GM18907 (cell line): Measurements from ENCODE around the gene SLC51B.
"Not testable (repeated sequence)": the region's sequence is repeated elsewhere in the genome, so short reads cannot be mapped to it uniquely, and the experiment has no call there.

Experiments
- ATAC-seq: cut with Tn5 transposase; IDR thresholded peaks from one replicate; pipeline ENCODE4 v1.9.1; 2021; ENCODE audit warnings: mild to moderate bottlenecking, moderate library complexity; ENCODE audit not compliant: unreplicated experiment

SLC51B gene

GRCh38 chr15:65040461-65040860 lies 4.7 kb upstream of the SLC51B start:
- ATAC-seq = no peak

- ATAC-seq = no peak
Observed at GRCh38 chr15:65041787-65042186, 3.4 kb upstream of the SLC51B start.

GRCh38 chr15:65042776-65043327 lies 2.3 kb upstream of the SLC51B start:
- no peak for ATAC-seq

GRCh38 chr15:65044218-65044617 lies 969 bp upstream of the SLC51B start:
- ATAC-seq = not testable (repeated sequence)

DNA sequence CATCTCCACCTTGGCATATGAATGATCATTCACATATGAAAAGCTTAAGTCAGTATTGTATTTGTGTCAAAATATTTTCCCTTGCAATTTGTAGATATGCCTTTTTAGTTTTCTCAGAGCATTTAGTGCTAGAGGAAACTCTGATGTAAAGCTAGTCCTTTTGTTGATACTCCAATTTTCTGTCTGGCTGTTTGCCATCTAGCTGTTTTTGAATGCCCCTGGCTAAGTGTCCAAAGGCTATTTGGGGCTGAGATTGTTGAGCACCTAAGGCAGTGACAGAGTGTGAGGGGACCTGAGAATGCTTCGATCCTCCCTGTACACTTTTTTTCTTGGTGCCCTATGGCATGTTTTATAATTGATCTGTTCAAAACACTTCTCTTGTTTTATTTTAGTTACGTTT lies 3.1 kb downstream of the SLC51B start:
- no peak for ATAC-seq

- ATAC-seq = peak; percentile 91
Observed at GRCh38 chr15:65049418-65049840, 4.2 kb downstream of the SLC51B start.

DNA sequence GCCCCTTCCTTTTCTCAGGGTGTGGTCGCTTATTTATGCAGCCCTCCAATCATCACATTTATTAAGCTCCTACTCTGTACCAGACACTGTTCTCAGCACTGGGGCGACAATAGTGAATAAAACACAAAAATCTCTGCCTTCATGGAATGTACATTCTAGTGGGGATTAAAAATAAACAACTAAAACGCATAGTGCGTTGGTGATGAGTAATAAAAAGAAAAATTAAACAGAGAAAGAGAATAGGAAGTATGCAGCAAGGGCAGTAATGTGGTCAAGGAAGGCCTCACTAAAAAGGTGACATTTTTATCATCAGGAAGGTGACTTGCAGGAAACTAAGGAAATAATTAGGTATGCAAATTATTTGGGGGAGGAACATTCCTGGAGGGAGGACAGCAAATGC lies 5.1 kb downstream of the SLC51B start:
- no peak for ATAC-seq

- no peak for ATAC-seq
Observed at GRCh38 chr15:65051266-65051665, 6.1 kb downstream of the SLC51B start.

DNA sequence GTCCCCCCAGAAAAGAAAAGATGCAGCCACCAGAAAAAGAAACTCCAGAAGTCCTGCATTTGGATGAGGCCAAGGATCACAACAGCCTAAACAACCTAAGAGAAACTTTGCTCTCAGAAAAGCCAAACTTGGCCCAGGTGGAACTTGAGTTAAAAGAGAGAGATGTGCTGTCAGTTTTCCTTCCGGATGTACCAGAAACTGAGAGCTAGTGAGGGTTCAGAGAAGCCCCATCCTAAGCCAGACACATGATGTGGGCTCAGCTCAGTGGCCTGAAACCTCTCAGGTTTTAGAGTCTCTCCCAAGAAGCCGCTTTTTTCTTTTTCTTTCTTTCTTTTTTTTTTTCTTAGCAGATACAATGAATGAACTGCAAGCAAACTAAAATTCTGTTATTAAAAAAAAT lies 7.8 kb downstream of the SLC51B start:
- ATAC-seq = no peak

- ATAC-seq = peak; percentile 43
Observed at GRCh38 chr15:65054333-65055200, 9.4 kb downstream of the SLC51B start.

DNA sequence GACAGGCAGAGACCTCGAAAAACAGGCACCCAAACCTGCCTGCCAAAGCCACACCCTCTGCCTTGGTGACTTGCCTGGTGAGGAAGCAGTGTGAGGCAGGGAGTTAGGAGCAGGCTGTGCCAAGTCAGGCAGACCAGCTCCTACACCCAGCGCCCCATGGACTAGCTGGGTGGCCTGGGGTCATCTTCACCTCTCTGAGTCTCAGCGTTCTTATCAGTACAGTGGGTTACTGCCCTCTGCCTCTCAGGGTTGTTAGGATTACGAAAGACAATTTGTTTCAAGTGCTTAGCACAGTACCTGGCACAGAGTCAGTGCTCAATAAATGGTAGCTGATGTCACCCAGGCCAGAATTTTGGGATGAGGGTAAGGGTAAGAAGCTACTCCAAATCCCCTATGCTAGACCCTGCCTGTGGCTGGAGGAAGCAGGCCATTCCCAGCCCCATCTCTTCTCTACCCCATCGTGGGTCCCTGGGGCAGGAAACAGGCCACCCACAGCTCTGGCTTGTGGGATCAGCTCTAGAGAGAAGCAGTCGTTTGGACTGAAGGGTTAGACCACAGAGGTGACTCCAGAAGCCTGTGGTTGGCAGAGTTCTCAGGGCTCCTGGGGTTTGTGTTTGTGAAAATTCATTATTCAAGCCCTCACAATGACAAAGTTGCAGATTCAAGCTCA lies 10.1 kb downstream of the SLC51B start:
- ATAC-seq = no peak

DNA sequence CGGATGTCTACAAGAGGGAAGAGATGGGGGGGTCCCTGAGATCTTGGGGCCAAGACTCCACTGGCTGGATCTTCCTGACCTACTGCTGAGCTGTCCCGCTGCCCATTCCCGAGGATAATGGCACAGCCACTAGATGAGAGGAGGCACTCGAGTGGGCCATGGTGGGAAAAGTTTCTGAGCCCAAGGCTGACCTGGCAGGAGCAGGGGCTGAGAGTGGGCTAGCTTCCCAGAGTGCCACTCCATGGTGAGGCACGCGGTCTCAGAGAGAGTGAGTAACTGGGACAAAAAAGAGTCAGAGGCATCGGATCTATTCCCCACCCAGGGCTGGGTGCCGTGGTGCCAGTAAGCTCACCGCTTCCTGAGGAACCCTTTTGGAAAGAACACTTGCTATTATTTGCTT lies 10.9 kb downstream of the SLC51B start:
- no peak for ATAC-seq

DNA sequence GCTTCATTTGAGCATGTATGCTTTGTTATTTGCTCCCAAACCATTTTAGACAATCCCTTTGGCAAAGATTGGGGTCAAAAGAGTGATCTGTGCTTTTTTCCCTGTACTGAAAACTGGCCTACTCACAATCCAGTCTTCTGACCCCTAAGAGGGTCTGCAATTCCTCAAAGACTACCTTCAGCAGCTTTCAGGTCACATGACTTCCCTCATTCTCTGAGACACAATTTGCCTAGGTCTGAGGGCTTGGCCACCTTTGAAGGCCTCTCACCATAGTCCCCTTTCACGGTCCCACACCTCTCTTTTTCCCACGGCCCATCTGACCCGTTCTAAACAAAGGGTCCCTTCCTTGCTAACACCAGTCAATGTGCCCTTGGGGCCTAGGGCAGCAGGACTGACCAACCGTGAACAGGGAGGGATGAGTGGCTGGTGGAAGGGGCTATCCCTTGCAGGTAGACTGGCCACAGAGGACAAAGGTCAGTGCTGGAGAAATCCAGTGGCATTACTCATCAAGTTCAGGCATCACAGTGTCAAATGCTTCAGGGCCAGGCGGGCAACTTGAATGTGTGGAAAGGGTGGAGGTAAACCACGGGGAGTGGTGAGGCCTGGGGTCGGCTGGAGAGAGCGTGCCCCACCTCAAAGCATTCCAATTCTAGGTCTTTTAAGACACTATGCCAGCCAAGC lies 11.8 kb downstream of the SLC51B start:
- ATAC-seq = no peak

DNA sequence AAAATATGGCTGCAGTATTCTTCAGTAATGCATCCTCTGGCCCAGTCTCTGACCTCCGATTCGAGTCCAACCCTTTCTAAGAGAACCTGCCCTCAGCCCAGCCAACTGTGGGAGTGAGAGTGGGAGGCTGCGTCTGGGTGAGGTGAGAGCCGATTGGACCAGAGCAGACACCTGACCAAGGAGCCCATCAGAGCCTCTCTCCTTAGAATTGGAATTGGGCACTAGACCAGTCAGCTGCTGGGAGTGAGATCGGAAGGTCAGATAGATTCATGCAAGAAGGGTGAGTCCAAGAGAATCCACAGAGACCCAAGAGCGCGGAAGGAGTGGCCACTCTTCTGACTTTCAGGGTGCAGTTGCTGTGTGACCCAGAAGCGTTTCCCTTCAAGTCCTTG lies 12.4 kb downstream of the SLC51B start:
- ATAC-seq = no peak

DNA sequence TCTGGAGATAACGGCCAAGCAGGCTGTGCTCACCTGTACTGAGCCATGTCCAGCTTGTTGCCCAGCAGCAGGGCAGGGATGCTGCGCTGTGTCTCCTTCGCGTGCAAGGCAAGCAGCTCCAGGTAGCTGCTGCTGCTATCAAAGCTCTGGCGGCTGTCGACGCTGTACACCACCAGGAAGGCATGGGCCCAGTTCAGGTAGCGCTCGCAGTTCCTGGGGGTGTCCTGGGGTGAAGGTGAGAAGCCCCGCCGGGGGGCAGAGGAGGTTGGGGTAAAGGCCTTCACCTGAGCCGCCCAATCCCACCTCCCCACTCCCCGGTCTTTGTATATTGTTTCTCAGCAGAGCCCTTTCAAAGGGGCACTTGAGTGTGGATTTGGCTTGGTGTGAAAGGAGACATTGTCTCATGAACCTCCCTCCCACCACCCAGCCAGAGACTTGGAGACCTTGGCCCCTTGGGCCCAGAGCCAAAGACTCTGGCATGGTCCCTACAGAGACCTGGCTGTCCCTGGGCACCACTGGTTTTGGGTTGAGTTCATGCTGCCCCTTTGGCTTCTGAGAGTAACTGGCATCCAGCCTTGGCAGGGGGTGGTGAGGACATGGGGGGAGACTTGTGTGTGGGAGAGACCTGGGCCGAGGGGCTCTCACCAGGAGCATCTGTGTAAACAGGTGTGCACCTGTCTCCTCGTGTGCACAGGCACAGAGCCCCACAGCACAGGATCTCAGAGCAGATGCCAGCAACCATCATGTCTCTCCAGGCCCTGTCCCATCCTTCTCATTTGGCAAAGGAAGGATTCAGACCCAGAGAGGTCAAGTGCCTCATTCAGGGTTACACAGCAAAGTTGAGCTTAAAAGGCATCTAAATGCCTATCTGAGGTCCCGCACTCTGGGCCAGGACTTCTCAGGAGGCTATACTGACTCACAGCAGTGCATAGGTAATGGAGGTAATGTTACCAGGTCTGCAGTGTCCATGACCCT lies 13.5 kb downstream of the SLC51B start:
- ATAC-seq = no peak

DNA sequence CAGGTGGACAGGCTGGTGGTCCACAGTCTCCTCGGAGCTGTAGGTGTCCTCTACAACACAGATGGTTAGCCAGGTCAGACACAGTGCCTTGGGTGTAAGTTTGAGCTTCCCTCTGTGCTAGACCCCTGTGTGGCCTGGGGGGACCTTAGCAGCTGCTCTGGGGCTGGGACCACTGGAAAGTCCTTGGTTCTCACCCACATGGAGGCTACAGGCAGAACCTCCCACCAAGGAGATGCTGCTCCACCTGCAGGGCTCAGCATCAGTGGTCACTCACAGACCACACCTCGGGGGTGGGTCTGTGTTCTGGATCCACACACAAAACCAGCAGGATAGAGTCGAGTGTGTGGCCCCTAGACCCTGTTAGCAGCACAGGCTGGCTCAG lies 14.2 kb downstream of the SLC51B start:
- ATAC-seq = no peak

DNA sequence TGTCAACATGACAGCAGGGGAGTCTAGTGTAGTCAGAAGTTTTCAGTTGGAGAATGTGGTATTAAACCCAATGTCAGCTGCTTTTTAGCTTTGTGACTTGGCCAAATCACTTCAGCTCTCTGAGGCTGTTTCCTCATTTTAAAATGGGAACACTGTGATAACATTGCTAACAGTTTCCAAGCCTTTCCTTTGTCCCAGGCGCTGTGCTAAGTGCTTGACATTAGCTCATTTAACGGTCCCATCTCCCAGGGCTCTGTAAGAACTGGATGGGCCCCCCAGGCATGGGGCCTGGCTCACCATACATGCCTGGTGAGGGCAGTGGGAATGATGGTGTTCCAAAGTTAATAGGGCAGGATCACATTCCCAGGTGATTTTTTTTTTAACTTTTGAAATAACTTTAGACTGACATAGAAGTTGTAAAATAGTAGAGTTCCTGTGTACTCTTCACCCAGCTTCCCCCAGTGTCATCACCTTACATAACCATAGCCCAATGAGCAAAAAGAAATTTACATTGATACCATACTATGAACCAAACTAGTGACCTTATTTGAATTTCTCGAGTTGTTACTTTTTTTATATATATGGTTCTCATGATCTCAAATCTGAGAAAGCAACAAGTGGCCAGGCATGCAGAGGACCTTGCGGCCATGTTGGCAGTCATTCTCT lies 14.9 kb downstream of the SLC51B start:
- no peak for ATAC-seq

DNA sequence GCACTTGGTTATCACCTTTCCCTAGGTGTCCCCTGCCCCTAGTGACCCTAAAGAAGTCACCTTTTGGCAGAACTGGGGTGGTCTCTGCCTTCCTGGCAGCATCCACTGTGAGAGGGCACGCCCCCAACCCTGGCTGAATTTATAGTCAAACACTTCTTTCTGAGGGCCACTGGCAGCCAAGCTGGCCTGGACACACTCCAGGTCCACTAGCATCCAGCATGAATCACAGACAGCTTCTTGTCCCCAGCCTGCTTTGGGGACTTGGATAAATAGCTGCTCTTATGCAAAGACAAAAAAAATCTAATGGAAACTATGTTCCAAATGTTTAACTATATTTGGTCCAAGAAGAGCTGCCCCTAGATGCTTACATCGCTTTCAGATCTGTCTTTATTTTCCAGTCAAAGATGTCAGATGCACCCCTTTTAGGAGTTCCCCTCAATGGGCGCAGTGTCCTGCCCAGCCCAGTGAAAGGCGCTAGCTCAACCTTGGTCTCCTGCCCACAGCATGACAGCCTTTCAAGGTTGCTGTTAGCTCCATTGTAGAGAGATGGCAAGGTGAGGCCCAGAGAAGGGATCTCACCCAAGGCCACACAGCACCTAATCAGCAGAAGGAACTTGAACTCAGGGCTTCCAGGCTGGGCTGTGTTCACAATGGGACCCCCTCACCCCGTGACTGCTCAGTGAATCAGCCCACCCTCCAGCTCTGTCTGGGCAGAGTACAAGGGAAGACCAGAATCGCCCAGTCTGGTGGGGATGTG lies 15.6 kb downstream of the SLC51B start:
- ATAC-seq = no peak

DNA sequence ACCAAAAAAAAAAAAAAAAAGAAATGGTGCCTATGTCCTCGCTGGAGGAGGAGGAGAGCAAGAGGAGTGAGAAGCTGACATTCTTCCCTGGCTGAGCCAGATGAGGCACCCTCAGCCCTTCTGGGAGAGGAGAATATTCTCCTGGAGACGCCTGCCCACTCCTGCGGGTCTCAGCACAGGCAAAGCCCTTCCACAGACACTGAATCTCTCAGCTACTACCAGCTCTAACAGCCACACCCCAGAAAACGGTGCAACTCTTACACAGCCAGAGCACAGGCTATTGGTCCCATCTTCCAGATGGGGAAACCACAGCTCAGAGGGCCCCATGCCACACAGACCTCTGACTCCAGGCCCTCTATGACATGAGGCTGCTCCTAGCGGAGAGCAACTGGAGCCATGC lies 16.9 kb downstream of the SLC51B start:
- ATAC-seq = no peak
